Endothelial cell of umbilical vein (primary cell): ENCODE measurements around the gene CFL1. TPM values are rescaled to one million over a fixed set of nuclear protein-coding genes. Genes with fewer than 3 reads are reported as not detected.

Experiments
- BruUV-seq: library from RNA; stranded (reverse); fragments of 400-500 nt; replicated peaks from 2 replicates; lab custom pipeline; 2021; lab: Mats Ljungman, UMichigan
- CTCF ChIA-PET: fragments of 300-600, 350-600 bp; sonication (Branson Sonifier 250); formaldehyde crosslinking; loops from one replicate; lab custom pipeline; 2021; ENCODE audit warnings: antibody characterized with exemption, inconsistent platforms; lab: Charles Lee
- POLR2A ChIA-PET: fragments of 300-600, 350-600 bp; sonication (Branson Sonifier 250); formaldehyde crosslinking; loops from one replicate; lab custom pipeline; 2021; ENCODE audit warnings: antibody characterized with exemption, inconsistent platforms; lab: Charles Lee
- DNase-seq: peaks from one replicate; pipeline ENCODE4 v3.0.0-alpha.2; 2011; ENCODE audit warnings: low read depth, low spot score
- FAIRE-seq: peaks from 2 replicates; lab custom pipeline; 2011; peaks lifted over from hg19 to GRCh38; lab: Jason Lieb, UNC
- H2AFZ ChIP-seq: 2 replicates; pipeline ENCODE4 v1.6.0; 2012; ENCODE audit warnings: low read depth, low read length, control low read depth, inconsistent platforms
- H3K27ac ChIP-seq: 2 replicates; pipeline ENCODE4 v1.5.1; 2011; ENCODE audit warnings: low read depth, mild to moderate bottlenecking, control low read depth, low read length, moderate library complexity; ENCODE audit not compliant: insufficient read depth
- H3K27me3 ChIP-seq, 2 experiments: 2 replicates each; pipeline versions ENCODE4 v1.6.0 to v1.6.1; 2011; ENCODE audit warnings: low read length in 2 of 2, mixed read lengths in 1 of 2; ENCODE audit not compliant: control insufficient read depth in 2 of 2, insufficient read depth in 2 of 2
- H3K36me3 ChIP-seq, 2 experiments: 2 replicates in 1 of 2; 3 replicates in 1 of 2; pipeline ENCODE4 v1.5.1; 2011; ENCODE audit warnings: low read length in 2 of 2, mild to moderate bottlenecking in 1 of 2, moderate library complexity in 1 of 2; ENCODE audit not compliant: control insufficient read depth in 2 of 2, insufficient read depth in 2 of 2; ENCODE audit errors: extremely low read depth in 1 of 2
- H3K4me1 ChIP-seq: 3 replicates; pipeline ENCODE4 v1.5.1; 2011; ENCODE audit warnings: mild to moderate bottlenecking, low read length; ENCODE audit not compliant: control insufficient read depth, insufficient read depth; ENCODE audit errors: extremely low read depth
- H3K4me2 ChIP-seq: 2 replicates; pipeline ENCODE4 v1.6.1; 2011; ENCODE audit warnings: low read length, control low read depth, mixed read lengths; ENCODE audit not compliant: insufficient read depth
- H3K4me3 ChIP-seq, 3 experiments: fragments of 200-600 bp in 1 of 3; sonication (generic), shearing (Covaris generic) in 1 of 3; replicated peaks in 1 of 3; 2 replicates each; pipeline ENCODE4 v1.5.1; 2011 to 2016; ENCODE audit warnings: control low read depth in 3 of 3, low read length in 3 of 3, mild to moderate bottlenecking in 2 of 3, inconsistent platforms in 1 of 3, low read depth in 1 of 3, moderate library complexity in 1 of 3; ENCODE audit not compliant: insufficient read depth in 1 of 3
- H3K79me2 ChIP-seq: 2 replicates; pipeline ENCODE4 v1.6.0; 2012; ENCODE audit warnings: low read length, inconsistent platforms; ENCODE audit not compliant: control insufficient read depth, insufficient read depth
- H3K9ac ChIP-seq: replicated peaks from 2 replicates; pipeline ENCODE3; 2011; ENCODE audit warnings: low read length, control low read depth; ENCODE audit not compliant: insufficient read depth; ENCODE audit errors: extremely low read depth
- H3K9me1 ChIP-seq: replicated peaks from 3 replicates; pipeline ENCODE4 v1.6.0; 2011; ENCODE audit warnings: mild to moderate bottlenecking, low read length; ENCODE audit not compliant: control insufficient read depth, insufficient read depth; ENCODE audit errors: extremely low read depth
- H3K9me3 ChIP-seq: replicated peaks from 2 replicates; pipeline ENCODE4 v1.5.1; 2012; ENCODE audit warnings: low read length, inconsistent platforms; ENCODE audit not compliant: control insufficient read depth, insufficient read depth
- H4K20me1 ChIP-seq: replicated peaks from 2 replicates; pipeline ENCODE3; 2011; ENCODE audit warnings: mild to moderate bottlenecking, low read length; ENCODE audit not compliant: control insufficient read depth, insufficient read depth; ENCODE audit errors: extremely low read depth
- CTCF ChIP-seq, 2 donors: IDR thresholded peaks; 1 replicate in 1 of 2; 2 replicates in 1 of 2; pipeline ENCODE4 v1.5.1; 2011; ENCODE audit warnings: low read length in 2 of 2, mild to moderate bottlenecking in 2 of 2, moderate library complexity in 2 of 2, control low read depth in 1 of 2, inconsistent platforms in 1 of 2, low read depth in 1 of 2; ENCODE audit not compliant: insufficient read depth in 1 of 2; ENCODE audit errors: extremely low read depth in 1 of 2
- EZH2 ChIP-seq: IDR thresholded peaks from 2 replicates; pipeline ENCODE4 v1.6.1; 2012; ENCODE audit warnings: borderline replicate concordance, low read depth, mild to moderate bottlenecking, moderate library complexity, low read length, inconsistent platforms; ENCODE audit not compliant: severe bottlenecking
- MYC ChIP-seq: IDR thresholded peaks from one replicate; pipeline ENCODE4 v1.6.1; 2011; ENCODE audit warnings: mild to moderate bottlenecking, low read depth, low read length
- dilution Hi-C: fragments of 300-500 bp; cut with MboI; formaldehyde crosslinking; loops from one replicate; pipeline ENCODE4 v1.15.0; 2019; ENCODE audit warnings: low sequenced_read_pairs; ENCODE audit not compliant: extremely low pct_ligation_motif_present
- intact Hi-C: fragments of 100-400 bp; cut with micrococcal nuclease; formaldehyde crosslinking; loops from one replicate; pipeline ENCODE4 v1.10.0; 2022
- polyA plus RNA-seq, 4 experiments: library from polyadenylated mRNA; depleted of rRNA in 3 of 4; stranded (reverse) in 3 of 4; unstranded in 1 of 4; fragments of >200 nt; gene quantifications; 2 replicates each; pipeline versions ENCODE4 v1.2.1 to v1.2.3, GENCODE V29; 2011 to 2012; ENCODE audit warnings: missing spikeins in 1 of 4
- total RNA-seq: library from RNA; stranded (reverse); gene quantifications from 2 replicates; pipeline ENCODE4 v1.2.3, GENCODE V29; 2021

Gene CFL1
- total and polyA plus RNA-seq, 2 donors (not counting 3 experiments of a cell fraction or from before 2014, with no cell fraction given) = 1,844 to 2,403 TPM

- Histone ChIP-seq H3K36me3 (peaks cover 9 to 46% of the 10 kb centered on the region in 2 experiments), H3K4me3 (no peak overlapping the region), H3K9me3 (no peaks in the 10 kb centered on the region), H3K79me2 (peaks cover 33% of the 10 kb centered on the region), H3K4me2 (no peak overlapping the region), H3K4me1 (peaks cover 15% of the 10 kb centered on the region), H2AFZ (no peak overlapping the region), H3K27ac (no peak overlapping the region), H3K9ac (no peak overlapping the region), H3K9me1 (no peaks in the 10 kb centered on the region), H3K27me3 (no peaks in the 10 kb centered on the region), H4K20me1 (no peaks in the 10 kb centered on the region)
- FAIRE-seq (no peak), DNase-seq (no peak)
- POLR2A ChIA-PET = no interaction called here
- intact Hi-C loops = no loop called here
- CTCF ChIA-PET = interaction anchor here (2.2 to 2.3 kb wide), 2 partner anchors 20 to 23 kb away, joined by 8 to 9 read pairs; partner anchors contain the start of gene FIBP
- dilution Hi-C loops = no loop called here
- TF ChIP-seq CTCF (IDR thresholded peaks at IDR 0.05; ENCODE audit: extremely low read depth in 1 of 2, insufficient read depth in 1 of 2, low read depth in 1 of 2, low read length in 2 of 2) (no peak), MYC (no peak), EZH2 (no peak)
- BruUV-seq = no TSS peak
Measured at GRCh38 chr11:65864706-65865471, 6.9 kb upstream of the CFL1 start.
